ENCODE results near the gene HDAC4.

Gene HDAC4

DNA sequence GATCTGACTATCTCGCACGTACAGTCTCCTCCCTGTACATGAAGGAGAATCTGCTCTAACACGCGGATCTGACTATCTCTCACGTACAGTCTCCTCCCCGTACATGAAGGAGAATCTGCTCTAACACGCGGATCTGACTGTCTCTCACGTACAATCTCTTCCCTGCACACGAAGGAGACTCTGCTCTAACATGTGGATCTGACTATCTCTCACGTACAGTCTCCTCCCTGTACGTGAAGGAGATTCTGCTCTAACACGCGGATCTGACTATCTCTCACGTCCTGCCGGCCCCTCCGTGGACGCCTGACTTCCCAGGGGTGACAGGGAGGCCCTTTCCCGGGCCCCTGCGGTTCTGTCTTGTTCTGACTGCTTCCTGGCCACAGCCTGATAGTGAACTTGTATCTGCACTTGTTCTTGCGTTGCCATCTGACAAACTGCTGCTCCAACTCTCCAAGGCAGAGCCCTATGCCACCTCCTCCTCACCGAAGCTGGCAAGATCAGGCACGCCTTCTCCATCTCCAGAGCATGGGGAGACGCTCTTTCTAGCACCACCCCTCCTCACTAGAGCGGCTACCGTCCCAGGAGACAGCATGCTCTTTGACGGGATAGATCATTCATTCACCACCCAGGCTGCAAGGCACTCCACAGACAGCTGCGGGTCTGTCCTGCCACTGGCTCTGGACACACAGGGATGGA lies 314.3 kb downstream of the HDAC4 start:
- Mint-ChIP-seq H3K4me3 (no peak overlapping the region), H3K9me3 (no peaks in the 10 kb centered on the region), H3K36me3 (ENCODE audit: low read depth) (peaks cover 5% of the 10 kb centered on the region), H3K27me3 (ENCODE audit: low read depth) (no peaks in the 10 kb centered on the region), H3K4me1 (ENCODE audit: low read depth) (no peaks in the 10 kb centered on the region), H3K27ac (no peak overlapping the region)
- no peak for DNase-seq (ENCODE audit: low spot score)

DNA sequence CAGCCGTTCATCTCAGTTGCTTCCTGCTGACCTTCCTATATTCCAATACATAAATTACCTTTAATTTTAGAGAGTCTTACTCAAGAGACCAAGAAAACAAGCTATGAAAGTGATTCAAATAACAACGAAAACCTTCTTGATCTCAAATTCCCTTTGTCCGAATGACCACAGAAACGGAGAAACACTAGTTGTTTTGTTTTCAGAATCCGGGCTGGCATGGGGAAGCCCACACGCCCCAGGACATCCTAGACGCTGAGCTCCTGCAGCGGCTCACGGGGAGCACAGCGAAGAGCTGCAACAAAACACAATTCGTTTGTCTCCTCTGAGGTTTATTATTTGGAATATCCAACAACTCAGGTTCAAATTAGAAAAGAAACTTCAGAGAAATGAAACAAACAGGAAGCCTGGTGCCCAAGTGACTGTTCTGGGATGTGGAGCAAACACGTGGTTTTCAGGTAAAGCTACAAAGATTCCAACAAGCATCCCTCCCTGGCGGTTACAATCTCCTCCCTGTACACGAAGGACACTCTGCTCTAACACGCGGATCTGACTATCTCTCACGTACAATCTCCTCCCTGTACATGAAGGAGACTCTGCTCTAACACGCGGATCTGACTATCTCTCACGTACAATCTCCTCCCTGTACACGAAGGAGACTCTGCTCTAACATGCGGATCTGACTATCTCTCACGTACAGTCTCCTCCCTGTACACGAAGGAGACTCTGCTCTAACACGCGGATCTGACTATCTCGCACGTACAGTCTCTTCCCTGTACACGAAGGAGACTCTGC lies 315.4 kb downstream of the HDAC4 start:
- Mint-ChIP-seq H3K27ac (no peak overlapping the region), H3K4me1 (ENCODE audit: low read depth) (no peaks in the 10 kb centered on the region), H3K27me3 (ENCODE audit: low read depth) (no peaks in the 10 kb centered on the region), H3K36me3 (ENCODE audit: low read depth) (peaks cover 6% of the 10 kb centered on the region), H3K4me3 (no peak overlapping the region), H3K9me3 (no peaks in the 10 kb centered on the region)
- no peak for DNase-seq (ENCODE audit: low spot score)

DNA sequence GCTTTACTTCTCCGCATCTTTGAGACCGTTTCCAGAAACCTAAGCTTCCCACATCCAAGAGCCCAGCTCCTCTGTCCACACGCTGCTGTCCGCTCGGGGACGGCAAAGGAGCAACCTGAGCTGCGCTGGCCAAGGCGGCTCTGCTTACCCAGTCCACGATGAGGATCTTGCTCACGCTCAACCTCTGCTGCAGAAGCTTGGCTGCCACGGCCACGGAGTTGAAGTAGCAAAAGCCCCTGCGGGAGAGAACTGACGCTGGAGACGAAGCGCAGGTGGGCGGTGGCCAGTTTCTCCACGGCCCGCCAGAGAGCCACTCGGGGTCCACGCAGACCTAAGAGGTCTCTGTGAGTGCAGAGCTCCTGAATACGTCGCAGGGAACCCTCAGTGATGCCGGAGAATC lies 316.8 kb downstream of the HDAC4 start:
- no peak overlapping the region for H3K4me3 Mint-ChIP-seq
- H3K4me1 Mint-ChIP-seq (ENCODE audit: low read depth), result no peaks in the 10 kb centered on the region
- DNase-seq (ENCODE audit: low spot score), result no peak
- peaks cover 17% of the 10 kb centered on the region for H3K36me3 Mint-ChIP-seq (ENCODE audit: low read depth)
- H3K9me3 Mint-ChIP-seq, result no peaks in the 10 kb centered on the region
- no peak overlapping the region for H3K27ac Mint-ChIP-seq
- H3K27me3 Mint-ChIP-seq (ENCODE audit: low read depth), result no peaks in the 10 kb centered on the region

DNA sequence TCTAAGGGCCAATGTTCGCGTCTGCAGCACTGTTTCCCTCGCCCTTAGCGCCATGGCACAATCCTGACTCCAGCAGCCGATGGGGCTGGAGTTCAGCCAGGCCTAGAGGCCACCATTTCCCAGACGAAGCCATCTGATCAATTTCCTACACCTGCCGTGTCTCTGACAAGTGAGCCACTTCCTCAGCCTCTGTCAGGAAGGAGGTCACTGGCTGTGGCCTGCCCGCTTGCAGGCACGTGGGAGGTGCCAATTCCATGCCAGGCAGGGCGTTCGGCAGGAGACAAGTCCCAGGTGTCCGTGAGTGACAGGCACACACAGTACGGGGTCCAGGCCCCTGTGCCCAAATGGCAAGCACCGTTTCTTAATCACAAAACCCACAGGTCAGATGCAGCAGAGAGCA lies 318.4 kb downstream of the HDAC4 start:
- Mint-ChIP-seq H3K4me1 (ENCODE audit: low read depth) (no peaks in the 10 kb centered on the region), H3K27me3 (ENCODE audit: low read depth) (no peaks in the 10 kb centered on the region), H3K4me3 (no peak overlapping the region), H3K9me3 (no peaks in the 10 kb centered on the region), H3K36me3 (ENCODE audit: low read depth) (peaks cover 17% of the 10 kb centered on the region), H3K27ac (no peak overlapping the region)
- no peak for DNase-seq (ENCODE audit: low spot score)

DNA sequence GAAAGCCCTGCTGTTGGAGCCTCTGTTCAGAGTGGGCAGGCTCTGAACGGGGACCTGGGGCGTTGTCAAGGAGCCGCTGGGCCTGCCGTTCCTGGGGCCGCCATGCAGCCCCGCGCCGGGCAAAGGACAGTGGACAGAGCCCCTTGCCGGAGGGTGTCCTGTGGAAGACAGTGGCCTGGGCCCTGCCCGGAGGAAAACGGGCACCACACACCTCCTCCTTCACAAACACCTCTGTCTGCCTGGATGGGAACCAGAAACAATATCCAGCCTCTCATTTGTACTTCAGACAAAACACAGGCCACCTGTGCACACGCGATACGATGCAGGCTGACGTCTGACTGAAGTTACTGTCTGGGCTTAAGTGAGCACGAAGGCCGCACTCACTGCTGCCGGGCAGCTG lies 319.2 kb downstream of the HDAC4 start:
- Mint-ChIP-seq H3K27me3 (ENCODE audit: low read depth) (no peaks in the 10 kb centered on the region), H3K36me3 (ENCODE audit: low read depth) (peaks cover 23% of the 10 kb centered on the region), H3K4me1 (ENCODE audit: low read depth) (no peaks in the 10 kb centered on the region), H3K9me3 (no peaks in the 10 kb centered on the region), H3K4me3 (no peak overlapping the region), H3K27ac (no peak overlapping the region)
- no peak for DNase-seq (ENCODE audit: low spot score)

DNA sequence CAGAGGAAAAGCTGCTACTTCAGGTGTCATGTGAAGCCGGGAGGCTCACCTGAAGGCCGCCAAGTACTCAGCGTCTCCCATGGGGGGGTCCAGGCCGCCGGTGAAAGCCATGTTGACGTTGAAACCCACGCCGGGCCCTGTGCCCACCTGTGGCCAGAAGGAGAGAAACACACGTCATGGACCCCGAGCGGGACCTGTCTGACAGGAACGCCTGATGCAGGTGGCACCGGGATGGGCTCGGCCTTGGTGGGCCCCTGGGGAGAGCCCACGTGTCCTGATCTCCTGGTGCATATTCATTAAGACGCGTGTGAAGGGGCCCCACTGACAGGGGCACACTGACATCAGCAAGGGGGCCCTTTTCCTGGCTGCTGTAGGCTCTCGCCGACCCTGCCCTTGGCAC lies 319.8 kb downstream of the HDAC4 start:
- H3K9me3 Mint-ChIP-seq, result no peaks in the 10 kb centered on the region
- H3K4me3 Mint-ChIP-seq, result no peak overlapping the region
- no peak overlapping the region for H3K27ac Mint-ChIP-seq
- H3K27me3 Mint-ChIP-seq (ENCODE audit: low read depth), result no peaks in the 10 kb centered on the region
- no peak for DNase-seq (ENCODE audit: low spot score)
- H3K4me1 Mint-ChIP-seq (ENCODE audit: low read depth), result no peaks in the 10 kb centered on the region
- peaks cover 25% of the 10 kb centered on the region for H3K36me3 Mint-ChIP-seq (ENCODE audit: low read depth)

DNA sequence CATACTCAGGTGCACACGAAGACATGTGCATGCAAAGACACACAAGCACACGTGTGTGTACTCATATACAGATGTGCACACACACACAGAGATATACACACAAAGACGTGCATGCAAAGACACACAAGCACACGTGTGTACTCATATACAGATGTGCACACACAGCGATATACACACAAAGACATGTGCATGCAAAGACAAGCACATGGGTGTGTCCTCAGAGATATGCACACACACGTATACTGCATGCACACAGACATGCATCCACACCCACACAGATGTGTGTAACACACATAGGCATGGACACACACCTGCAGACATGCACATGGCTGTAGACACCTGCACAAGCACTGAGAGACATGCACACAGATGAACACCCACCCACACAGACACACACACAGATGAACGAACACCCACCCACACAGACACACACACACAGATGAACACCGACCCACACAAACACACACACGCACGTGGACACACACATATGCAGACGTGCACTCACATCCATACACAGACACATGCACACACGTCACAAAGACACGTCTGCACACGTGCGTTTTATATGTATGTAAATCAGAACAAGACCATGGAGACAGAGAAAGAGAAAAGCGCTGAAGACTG lies 321.0 kb downstream of the HDAC4 start:
- DNase-seq (ENCODE audit: low spot score), result no peak
- Mint-ChIP-seq H3K36me3 (ENCODE audit: low read depth) (peaks cover 28% of the 10 kb centered on the region), H3K4me1 (ENCODE audit: low read depth) (no peaks in the 10 kb centered on the region), H3K27me3 (ENCODE audit: low read depth) (no peaks in the 10 kb centered on the region), H3K9me3 (no peaks in the 10 kb centered on the region), H3K4me3 (no peak overlapping the region), H3K27ac (no peak overlapping the region)

DNA sequence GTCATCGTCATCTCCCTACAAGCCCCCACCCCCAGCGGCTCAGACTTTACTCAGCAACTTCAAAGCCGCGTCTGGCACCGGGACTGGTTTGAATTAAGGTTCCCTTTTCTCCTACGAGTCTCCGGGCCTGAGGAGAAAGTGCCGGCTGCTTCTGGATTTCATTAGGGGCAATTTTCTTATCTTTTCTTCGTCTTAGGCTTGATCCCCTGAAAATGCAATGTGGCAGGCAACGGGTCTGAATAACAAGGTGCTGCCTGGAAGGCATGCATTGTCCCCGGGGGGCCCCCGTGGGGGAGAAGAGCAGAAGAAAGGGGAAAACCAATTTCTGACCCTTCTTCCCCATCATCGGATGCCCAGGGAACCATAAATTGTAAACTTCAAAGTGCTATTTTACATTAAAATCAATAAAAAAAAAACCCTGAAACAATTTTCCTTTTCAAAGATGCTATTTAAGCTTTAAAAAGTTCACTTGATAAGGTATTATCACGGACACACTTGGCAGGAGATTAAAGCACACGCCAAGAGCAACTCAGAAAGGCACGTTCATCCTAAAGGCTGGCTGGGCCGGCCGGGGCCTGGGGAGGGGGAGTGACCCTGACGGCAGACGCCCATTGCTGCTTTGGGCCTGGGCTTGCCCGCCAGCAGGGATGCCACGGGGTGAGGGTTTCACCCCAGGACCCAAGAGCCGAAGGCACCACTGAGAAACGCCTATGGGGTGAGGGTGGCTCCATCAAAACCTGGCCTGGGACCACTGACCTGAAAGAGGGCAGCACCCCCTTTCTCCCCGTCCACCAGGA lies 322.5 kb downstream of the HDAC4 start:
- peaks cover 31% of the 10 kb centered on the region for H3K36me3 Mint-ChIP-seq (ENCODE audit: low read depth)

DNA sequence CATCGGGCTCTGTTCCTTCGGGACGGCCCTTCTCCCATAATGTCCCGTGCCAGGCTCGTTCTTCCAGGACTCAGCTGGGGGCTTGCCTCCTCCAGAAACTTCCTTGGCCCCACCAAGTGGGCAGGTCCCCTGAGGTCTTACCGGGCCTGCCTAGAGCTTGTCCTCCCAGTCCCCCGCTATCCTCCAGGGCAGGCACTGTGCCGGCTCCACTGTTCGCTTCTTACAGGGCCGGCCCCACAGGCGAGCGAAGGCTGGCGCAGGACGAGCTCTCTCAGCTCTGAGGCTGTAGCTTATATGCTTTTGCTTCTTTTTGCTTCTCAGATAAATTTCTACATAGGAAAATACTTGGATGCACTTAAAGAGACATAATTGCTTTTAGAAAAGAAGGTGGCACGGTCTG lies 323.6 kb downstream of the HDAC4 start:
- Mint-ChIP-seq H3K4me3 (no peak overlapping the region), H3K4me1 (ENCODE audit: low read depth) (no peaks in the 10 kb centered on the region), H3K36me3 (ENCODE audit: low read depth) (peaks cover 31% of the 10 kb centered on the region), H3K9me3 (no peaks in the 10 kb centered on the region), H3K27ac (no peak overlapping the region), H3K27me3 (ENCODE audit: low read depth) (no peaks in the 10 kb centered on the region)
- DNase-seq (ENCODE audit: low spot score), result no peak

More for the DNA sequence above, 322.5 kb downstream of the HDAC4 start:
- Mint-ChIP-seq H3K4me1 (ENCODE audit: low read depth) (no peaks in the 10 kb centered on the region), H3K27ac (no peak overlapping the region), H3K9me3 (no peaks in the 10 kb centered on the region), H3K4me3 (no peak overlapping the region), H3K27me3 (ENCODE audit: low read depth) (no peaks in the 10 kb centered on the region)
- DNase-seq (ENCODE audit: low spot score), result no peak

DNA sequence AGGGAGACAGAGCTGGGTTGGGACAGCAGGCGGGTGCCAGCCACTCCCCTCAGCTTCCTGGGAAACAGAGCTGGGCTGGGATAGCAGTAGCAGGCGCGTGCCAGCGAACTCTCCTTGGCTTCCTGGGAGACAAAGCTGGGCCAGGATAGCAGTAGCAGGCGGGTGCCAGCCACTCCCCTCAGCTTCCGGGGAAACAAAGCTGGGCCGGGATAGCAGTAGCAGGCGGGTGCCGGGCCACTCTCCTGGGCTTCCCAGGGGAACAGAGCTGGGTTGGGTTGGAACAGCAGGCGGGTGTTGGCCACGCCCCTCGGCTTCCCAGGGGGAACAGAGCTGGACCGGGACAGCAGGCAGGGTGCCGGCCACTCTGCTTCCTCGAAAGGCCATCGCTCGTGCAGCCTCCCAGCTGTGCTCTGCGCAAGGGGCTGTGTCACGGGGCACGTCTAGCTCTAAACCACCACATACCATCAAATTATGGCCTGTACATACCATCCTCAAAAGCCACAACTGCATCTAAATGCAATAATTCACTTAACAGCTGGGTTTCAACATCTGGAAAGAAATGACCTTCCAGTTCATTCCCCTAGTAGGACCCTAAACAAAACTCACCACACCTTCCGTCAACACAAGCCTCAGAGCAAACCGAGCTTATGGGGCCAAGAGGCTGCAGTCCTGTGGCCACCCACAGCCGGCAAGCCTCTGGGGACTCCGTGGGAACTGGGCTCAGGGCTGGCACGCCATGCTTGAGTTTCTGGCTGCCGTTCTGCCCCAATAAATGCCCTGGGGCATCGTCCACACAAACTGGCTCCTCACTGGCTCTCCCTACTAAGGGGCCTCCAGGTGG lies 324.7 kb downstream of the HDAC4 start:
- Mint-ChIP-seq H3K4me1 (ENCODE audit: low read depth) (no peaks in the 10 kb centered on the region), H3K9me3 (no peaks in the 10 kb centered on the region), H3K27me3 (ENCODE audit: low read depth) (no peaks in the 10 kb centered on the region), H3K4me3 (no peak overlapping the region), H3K27ac (no peak overlapping the region), H3K36me3 (ENCODE audit: low read depth) (peaks cover 35% of the 10 kb centered on the region)
- DNase-seq (ENCODE audit: low spot score), result no peak

DNA sequence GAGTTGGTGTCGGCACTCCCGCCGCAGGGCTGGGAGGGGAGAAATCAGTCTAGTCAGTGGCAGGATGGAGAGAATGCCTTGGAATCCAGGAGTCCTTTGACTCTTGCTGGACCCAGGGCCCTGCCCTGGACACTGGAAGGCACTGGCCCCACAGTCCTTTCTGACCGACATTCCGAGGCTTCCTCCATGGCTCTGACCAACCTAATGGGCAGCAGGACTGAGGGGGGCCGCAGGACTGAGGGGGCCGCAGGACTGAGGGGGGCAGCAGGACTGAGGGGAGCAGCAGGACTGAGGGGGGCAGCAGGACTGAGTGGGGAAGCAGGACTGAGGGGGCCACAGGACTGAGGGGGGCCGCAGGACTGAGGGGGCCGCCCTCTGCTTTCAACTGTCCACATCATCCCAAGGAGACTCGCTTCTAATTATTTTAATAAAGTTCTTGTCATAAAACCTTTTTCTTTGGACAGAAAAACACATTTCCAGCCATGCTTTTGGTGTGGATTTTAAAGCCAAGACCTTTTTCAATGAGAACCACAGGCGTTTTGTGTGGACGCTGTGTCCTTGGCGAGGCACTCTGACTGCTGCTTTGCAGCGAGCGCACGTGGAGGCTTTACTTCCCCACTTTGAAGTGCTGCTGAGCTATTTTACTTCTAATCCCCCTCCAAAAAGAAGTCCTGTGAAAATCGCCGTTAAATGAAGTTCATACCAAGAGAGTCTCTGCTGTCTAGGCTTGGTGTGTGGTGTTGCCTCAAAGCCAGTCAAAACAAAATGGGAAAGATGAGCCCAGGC lies 326.9 kb downstream of the HDAC4 start:
- H3K36me3 Mint-ChIP-seq (ENCODE audit: low read depth), result peaks cover 26% of the 10 kb centered on the region
- no peaks in the 10 kb centered on the region for H3K9me3 Mint-ChIP-seq
- no peaks in the 10 kb centered on the region for H3K27me3 Mint-ChIP-seq (ENCODE audit: low read depth)
- H3K27ac Mint-ChIP-seq, result no peak overlapping the region
- H3K4me3 Mint-ChIP-seq, result no peak overlapping the region
- H3K4me1 Mint-ChIP-seq (ENCODE audit: low read depth), result no peaks in the 10 kb centered on the region
- DNase-seq (ENCODE audit: low spot score), result no peak

DNA sequence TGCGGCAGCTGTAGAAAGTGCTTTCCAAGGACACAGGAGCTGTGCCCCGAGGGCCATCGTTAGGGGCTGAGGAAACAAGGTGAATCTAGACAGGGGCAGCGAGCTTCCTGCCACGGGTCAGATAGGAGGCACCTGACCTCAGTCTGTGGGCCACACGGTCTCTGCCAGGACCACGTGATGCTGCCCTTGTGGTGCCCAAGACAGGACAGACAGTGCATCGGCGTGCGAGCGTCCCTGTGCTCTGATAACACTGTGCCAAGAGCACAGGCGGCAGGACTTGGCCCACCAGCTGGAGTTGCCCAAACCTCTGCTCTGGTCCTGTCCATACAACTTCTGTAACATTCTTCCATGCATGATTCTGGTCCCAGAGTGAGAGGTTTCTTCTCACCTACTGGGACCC lies 327.6 kb downstream of the HDAC4 start:
- Mint-ChIP-seq H3K9me3 (no peaks in the 10 kb centered on the region), H3K27ac (no peak overlapping the region), H3K27me3 (ENCODE audit: low read depth) (no peaks in the 10 kb centered on the region), H3K4me3 (no peak overlapping the region), H3K4me1 (ENCODE audit: low read depth) (no peaks in the 10 kb centered on the region), H3K36me3 (ENCODE audit: low read depth) (peaks cover 24% of the 10 kb centered on the region)
- no peak for DNase-seq (ENCODE audit: low spot score)

DNA sequence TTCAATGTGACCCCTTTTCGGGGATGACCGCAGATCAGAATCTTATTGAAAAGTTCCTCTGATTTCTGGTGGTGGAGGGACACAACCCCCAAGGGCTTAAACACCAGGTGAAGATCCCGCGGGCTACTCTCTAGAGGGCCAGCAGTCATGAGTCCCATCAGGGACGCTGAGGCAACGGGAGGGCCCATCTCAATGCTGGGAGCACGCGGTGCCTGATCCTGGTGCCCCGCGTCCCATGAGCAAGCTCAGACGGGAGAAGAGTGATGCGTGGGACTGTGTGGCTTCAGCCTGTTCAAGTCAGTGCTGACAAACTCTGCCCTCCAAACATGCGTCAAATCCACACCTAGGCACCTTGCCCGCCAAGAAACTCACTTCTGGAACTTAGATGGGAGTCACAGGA lies 328.0 kb downstream of the HDAC4 start:
- H3K4me3 Mint-ChIP-seq, result no peak overlapping the region
- peaks cover 24% of the 10 kb centered on the region for H3K36me3 Mint-ChIP-seq (ENCODE audit: low read depth)
- no peak for DNase-seq (ENCODE audit: low spot score)
- no peaks in the 10 kb centered on the region for H3K9me3 Mint-ChIP-seq
- no peak overlapping the region for H3K27ac Mint-ChIP-seq
- no peaks in the 10 kb centered on the region for H3K27me3 Mint-ChIP-seq (ENCODE audit: low read depth)
- no peaks in the 10 kb centered on the region for H3K4me1 Mint-ChIP-seq (ENCODE audit: low read depth)
